VCaP (cell line): ENCODE results near the gene PADI3.

Source experiments
- H3K27ac ChIP-seq: fragments of 450-650 bp; 2 replicates; pipeline ENCODE4 v1.5.1; 2017
- CTCF ChIP-seq: fragments of 450-650 bp; conservative IDR thresholded peaks from 2 replicates; pipeline ENCODE4 v1.5.1; 2017; ENCODE audit warnings: mild to moderate bottlenecking, moderate library complexity

Gene PADI3

GRCh38 chr1:17258116-17258757, 9.3 kb downstream of the PADI3 start:
- TF ChIP-seq CTCF = no peak
- H3K27ac ChIP-seq = no peak overlapping the region

DNA sequence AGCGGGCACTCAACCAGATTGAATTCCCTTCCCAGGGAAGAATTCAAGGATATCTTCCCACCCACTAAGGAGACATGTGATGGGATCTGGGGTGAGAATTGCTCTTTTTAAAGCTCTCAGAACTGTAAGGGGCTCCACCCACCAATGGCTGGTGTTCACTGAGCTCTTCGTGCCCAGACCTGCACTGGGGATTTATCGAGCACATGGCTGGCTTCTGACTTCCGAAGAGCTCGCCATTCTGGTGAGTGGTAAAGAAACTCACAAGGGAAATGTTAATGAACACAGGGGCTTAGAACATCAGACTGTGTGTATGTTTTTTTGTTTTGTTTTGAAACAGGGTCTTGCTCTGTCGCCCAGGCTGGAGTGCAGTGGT, 9.8 kb downstream of the PADI3 start:
- H3K27ac ChIP-seq = no peak overlapping the region
- TF ChIP-seq CTCF = no peak

DNA sequence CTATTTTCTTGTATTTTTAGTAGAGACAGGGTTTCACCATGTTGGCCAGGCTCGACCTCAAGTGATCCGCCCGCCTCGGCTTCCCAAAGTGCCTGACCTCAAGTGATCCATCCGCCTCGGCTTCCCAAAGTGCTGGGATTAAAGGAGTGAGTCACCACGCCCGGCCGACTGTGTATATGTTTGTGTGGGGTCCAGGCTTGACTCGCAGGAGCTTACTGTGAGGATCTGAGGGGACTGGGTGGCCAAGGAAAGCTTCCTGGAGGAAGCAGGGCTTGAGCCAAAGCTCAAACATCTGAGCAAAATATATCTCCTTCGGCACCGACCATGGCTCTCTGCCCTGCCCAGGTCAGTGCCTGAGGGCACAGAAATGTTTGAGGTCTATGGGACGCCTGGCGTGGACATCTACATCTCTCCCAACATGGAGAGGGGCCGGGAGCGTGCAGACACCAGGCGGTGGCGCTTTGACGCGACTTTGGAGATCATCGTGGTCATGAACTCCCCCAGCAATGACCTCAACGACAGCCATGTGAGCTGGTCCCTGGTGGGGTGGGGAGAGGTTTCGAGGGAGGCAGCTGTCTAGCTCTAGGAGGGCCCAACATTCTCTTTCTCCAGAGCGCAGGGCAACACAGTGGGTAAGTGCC, 10.5 kb downstream of the PADI3 start:
- no peak for TF ChIP-seq CTCF
- no peak overlapping the region for H3K27ac ChIP-seq

DNA sequence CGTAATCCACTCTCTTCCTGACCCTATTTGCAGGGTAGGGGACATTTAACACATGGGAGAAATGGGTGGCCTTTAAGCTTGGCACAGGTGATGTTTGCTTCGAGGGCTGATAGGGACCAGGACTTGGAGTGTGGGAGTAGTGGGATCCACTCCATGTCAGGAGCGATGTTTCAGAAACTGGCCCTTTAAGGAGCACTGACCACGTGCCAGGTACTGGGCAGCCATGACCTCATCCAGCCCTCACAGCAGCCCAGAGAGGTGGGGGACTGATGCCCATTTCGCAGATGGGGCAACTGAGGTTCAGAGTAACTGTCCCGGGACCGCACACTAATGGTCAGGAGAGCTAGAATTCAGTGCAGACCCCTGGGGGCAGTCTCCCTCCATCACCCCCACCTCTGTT, 11.4 kb downstream of the PADI3 start:
- no peak overlapping the region for H3K27ac ChIP-seq
- TF ChIP-seq CTCF = no peak

- H3K27ac ChIP-seq = no peak overlapping the region
- no peak for TF ChIP-seq CTCF
Measured at GRCh38 chr1:17260738-17261137, 11.8 kb downstream of the PADI3 start.

- no peak overlapping the region for H3K27ac ChIP-seq
- no peak for TF ChIP-seq CTCF
Measured at GRCh38 chr1:17263936-17264335, 15.0 kb downstream of the PADI3 start.

DNA sequence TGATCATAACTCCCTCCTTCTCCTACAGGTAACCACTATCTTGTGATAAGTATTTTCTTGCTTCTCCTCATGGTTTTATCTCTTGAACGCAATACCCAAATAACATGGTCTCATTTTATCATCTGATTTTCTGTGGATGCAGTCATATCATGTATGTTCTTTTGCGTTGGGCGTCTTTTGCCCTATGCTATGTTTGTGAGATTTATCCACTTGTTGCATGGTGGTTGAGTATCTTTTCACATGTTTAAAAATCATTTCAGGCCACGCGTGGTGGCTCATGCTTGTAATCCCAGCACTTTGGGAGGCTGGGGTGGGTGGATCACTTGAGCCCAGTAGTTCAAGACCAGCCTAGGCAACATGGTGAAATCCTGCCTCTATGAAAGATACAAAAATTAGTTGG, 15.6 kb downstream of the PADI3 start:
- TF ChIP-seq CTCF = no peak
- no peak overlapping the region for H3K27ac ChIP-seq
